ENCODE data around the gene MPDZ. TPM values are rescaled to one million over a fixed set of nuclear protein-coding genes. Genes with fewer than 3 reads are reported as not detected.

Gene MPDZ
- total RNA-seq, 1 donor from 2014 or later: 88.3 TPM

- peaks cover 10% of the 10 kb centered on the region for H3F3A ChIP-seq (ENCODE audit: low read depth)
- peaks cover 52% of the 10 kb centered on the region for H3K79me2 ChIP-seq (ENCODE audit: low read depth)
- Mint-ChIP-seq H3K36me3 (peaks cover 25% of the 10 kb centered on the region), H3K9me3 (peaks cover 13% of the 10 kb centered on the region), H3K4me3 (peak overlapping the region; percentile 98), H3K4me1 (peaks cover 46% of the 10 kb centered on the region), H3K27ac (peak overlapping the region; percentile 96), H3K27me3 (ENCODE audit: insufficient read depth, low read depth) (peaks cover 6% of the 10 kb centered on the region)
- peak overlapping the region; percentile 83 for H3K4me2 ChIP-seq
- H3K9me3 ChIP-seq (ENCODE audit: low read depth): no peaks in the 10 kb centered on the region
- peaks cover 5% of the 10 kb centered on the region for H4K20me1 ChIP-seq (ENCODE audit: low read depth)
- peak overlapping the region; percentile 82 for H2AFZ ChIP-seq (replicated peaks)
- peak overlapping the region; percentile 57 for H3K9ac ChIP-seq
- H3K27ac ChIP-seq: peak overlapping the region; percentile 82
- peak overlapping the region; percentile 76 for H3K4me3 ChIP-seq
- H3K36me3 ChIP-seq: no peaks in the 10 kb centered on the region
- H3K27me3 ChIP-seq: no peaks in the 10 kb centered on the region
- DNase-seq (ENCODE audit: low spot score): peak; percentile 74
- TF ChIP-seq EZH2phosphoT487 (IDR thresholded peaks at IDR 0.05) (no peak), EZH2 (IDR thresholded peaks at IDR 0.05) (no peak), CTCF (IDR thresholded peaks at IDR 0.05) (no peak)
- peaks cover 49% of the 10 kb centered on the region for H3K4me1 ChIP-seq
Observed at GRCh38 chr9:13278368-13279246, 885 bp downstream of the MPDZ start.

- H3K9me3 ChIP-seq (ENCODE audit: low read depth): no peaks in the 10 kb centered on the region
- H3K36me3 ChIP-seq: no peaks in the 10 kb centered on the region
- H3K27me3 ChIP-seq: no peaks in the 10 kb centered on the region
- H4K20me1 ChIP-seq (ENCODE audit: low read depth): peaks cover 5% of the 10 kb centered on the region
- peak overlapping the region; percentile 96 for H3K27ac Mint-ChIP-seq
- no peak overlapping the region for H3K27ac ChIP-seq
- H3K4me1 Mint-ChIP-seq: peaks cover 40% of the 10 kb centered on the region
- H3K9me3 Mint-ChIP-seq: peaks cover 13% of the 10 kb centered on the region
- peaks cover 6% of the 10 kb centered on the region for H3K27me3 Mint-ChIP-seq (ENCODE audit: insufficient read depth, low read depth)
- DNase-seq (ENCODE audit: low spot score): no peak
- H3K4me3 Mint-ChIP-seq: peak overlapping the region; percentile 98
- H2AFZ ChIP-seq (replicated peaks): peak overlapping the region; percentile 82
- peak overlapping the region; percentile 76 for H3K4me3 ChIP-seq
- TF ChIP-seq EZH2phosphoT487 (IDR thresholded peaks at IDR 0.05) (no peak), EZH2 (IDR thresholded peaks at IDR 0.05) (no peak), CTCF (IDR thresholded peaks at IDR 0.05) (no peak)
- H3F3A ChIP-seq (ENCODE audit: low read depth): peaks cover 10% of the 10 kb centered on the region
- peak overlapping the region; percentile 83 for H3K4me2 ChIP-seq
- H3K79me2 ChIP-seq (ENCODE audit: low read depth): peaks cover 58% of the 10 kb centered on the region
- H3K4me1 ChIP-seq: peaks cover 46% of the 10 kb centered on the region
- peaks cover 25% of the 10 kb centered on the region for H3K36me3 Mint-ChIP-seq
- no peak overlapping the region for H3K9ac ChIP-seq
Observed at GRCh38 chr9:13278023-13278367, 1.5 kb downstream of the MPDZ start.

GRCh38 chr9:13274886-13275641, 4.4 kb downstream of the MPDZ start:
- no peak for DNase-seq (ENCODE audit: low spot score)
- Histone ChIP-seq H2AFZ (replicated peaks) (no peak overlapping the region), H3K79me2 (ENCODE audit: low read depth) (peaks cover 87% of the 10 kb centered on the region), H3K4me2 (peak overlapping the region; percentile 25), H3F3A (ENCODE audit: low read depth) (peaks cover 9% of the 10 kb centered on the region), H3K27me3 (no peaks in the 10 kb centered on the region), H3K27ac (no peak overlapping the region), H4K20me1 (ENCODE audit: low read depth) (peaks cover 11% of the 10 kb centered on the region), H3K9me3 (ENCODE audit: low read depth) (no peaks in the 10 kb centered on the region), H3K36me3 (no peaks in the 10 kb centered on the region), H3K4me1 (peaks cover 24% of the 10 kb centered on the region), H3K4me3 (no peak overlapping the region), H3K9ac (no peak overlapping the region)
- H3K4me1 Mint-ChIP-seq: peaks cover 14% of the 10 kb centered on the region
- H3K27me3 Mint-ChIP-seq (ENCODE audit: insufficient read depth, low read depth): peaks cover 6% of the 10 kb centered on the region
- no peak overlapping the region for H3K4me3 Mint-ChIP-seq
- H3K27ac Mint-ChIP-seq: no peak overlapping the region
- H3K9me3 Mint-ChIP-seq: peaks cover 13% of the 10 kb centered on the region
- no peak for TF ChIP-seq CTCF (IDR thresholded peaks at IDR 0.05)
- TF ChIP-seq EZH2 (IDR thresholded peaks at IDR 0.05): no peak
- TF ChIP-seq EZH2phosphoT487 (IDR thresholded peaks at IDR 0.05): no peak
- H3K36me3 Mint-ChIP-seq: peaks cover 32% of the 10 kb centered on the region

Data from neural progenitor cell (in vitro differentiated cells).